ENCODE data around the gene HAPLN2. TPM values are rescaled to one million over a fixed set of nuclear protein-coding genes. Genes with fewer than 3 reads are reported as not detected.

The HAPLN2 gene
- total and polyA plus RNA-seq, 2 donors (not counting 1 experiment from before 2014, with no cell fraction given) = 0.13 TPM; not detected in 1

DNA sequence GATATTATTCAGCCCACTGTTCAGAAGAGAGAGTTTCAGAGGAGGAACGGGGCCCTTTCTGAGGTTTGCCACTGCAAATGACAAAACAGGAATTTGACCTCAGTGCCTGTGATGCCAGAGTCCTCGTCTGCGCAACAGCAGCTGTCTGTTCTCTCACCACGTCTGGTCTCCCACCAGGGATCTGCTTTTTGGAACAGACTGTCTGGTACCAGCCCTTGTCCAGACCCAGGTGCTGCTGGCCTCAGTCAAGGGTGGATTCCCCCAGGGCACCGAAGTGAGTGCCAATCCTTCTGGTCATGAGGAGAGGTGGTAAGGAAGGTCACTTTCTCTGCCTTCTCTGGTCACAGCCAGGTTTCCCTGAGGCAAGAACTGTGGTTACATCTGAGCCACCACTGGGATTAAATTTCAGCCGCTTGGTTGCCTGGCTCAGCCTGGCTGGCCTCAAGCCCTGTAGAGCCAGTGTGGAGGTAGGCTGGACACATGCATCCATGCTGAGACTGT is 20.4 kb downstream of the HAPLN2 start:
- H3K36me3 ChIP-seq (replicated peaks in 1 of 2; ENCODE audit: control extremely low read depth in 1 of 2, control insufficient read depth in 1 of 2, extremely low read depth in 1 of 2, insufficient read depth in 2 of 2, low read length in 1 of 2) = no peaks in the 10 kb centered on the region
- ATAC-seq (ENCODE audit: low read depth) (no peak), DNase-seq (no peak)
- no peaks in the 10 kb centered on the region for H4K20me1 ChIP-seq (ENCODE audit: control insufficient read depth, insufficient read depth, low read length, poor library complexity, severe bottlenecking)
- H3K4me3 Mint-ChIP-seq = no peak overlapping the region
- no peaks in the 10 kb centered on the region for H3K79me2 ChIP-seq (ENCODE audit: control insufficient read depth, insufficient read depth, low read length)
- peaks cover 23% of the 10 kb centered on the region for H3K4me1 Mint-ChIP-seq
- no peak overlapping the region for H3K27ac ChIP-seq (ENCODE audit: low read length in 2 of 2)
- no peak overlapping the region for H3K9ac ChIP-seq (ENCODE audit: low read length)
- H3K4me2 ChIP-seq (replicated peaks; ENCODE audit: low read depth, low read length, poor library complexity, severe bottlenecking) = no peak overlapping the region
- no peak overlapping the region for H2AFZ ChIP-seq (ENCODE audit: insufficient read depth, low read depth, low read length, poor library complexity, severe bottlenecking)
- WGBS (ENCODE audit: insufficient coverage) = 63% methylated on average over 6 of the region's 6 CpGs
- H3K9me3 Mint-ChIP-seq (ENCODE audit: insufficient read depth) = no peaks in the 10 kb centered on the region
- ChIA-PET POLR2A (no interaction called here), CTCF (interaction anchor here (1.8 kb wide), 1 partner anchor 9 kb away, joined by 4 read pairs; no protein-coding TSS in a partner anchor)
- H3K4me1 ChIP-seq (ENCODE audit: control insufficient read depth in 2 of 2, insufficient read depth in 2 of 2, low read length in 2 of 2) = peaks cover 24 to 28% of the 10 kb centered on the region in 2 donors
- no peak overlapping the region for H3K4me3 ChIP-seq (ENCODE audit: control extremely low read depth in 1 of 5, extremely low read depth in 1 of 5, insufficient read depth in 1 of 5, low read depth in 2 of 5, low read length in 4 of 5)
- peaks cover 0 to 6% (median 0%) of the 10 kb centered on the region in 3 donors for H3K9me3 ChIP-seq (ENCODE audit: control extremely low read depth in 1 of 3, control insufficient read depth in 2 of 3, insufficient read depth in 1 of 3, low read length in 2 of 3)
- H3K27ac Mint-ChIP-seq = no peak overlapping the region
- intact Hi-C loops (cut with micrococcal nuclease) = loop anchor here (2.0 kb wide), 1 partner anchor 17 kb away; no protein-coding TSS in a partner anchor
- H3K27me3 Mint-ChIP-seq = peaks cover 76% of the 10 kb centered on the region
- TF ChIP-seq, protein P1, sequence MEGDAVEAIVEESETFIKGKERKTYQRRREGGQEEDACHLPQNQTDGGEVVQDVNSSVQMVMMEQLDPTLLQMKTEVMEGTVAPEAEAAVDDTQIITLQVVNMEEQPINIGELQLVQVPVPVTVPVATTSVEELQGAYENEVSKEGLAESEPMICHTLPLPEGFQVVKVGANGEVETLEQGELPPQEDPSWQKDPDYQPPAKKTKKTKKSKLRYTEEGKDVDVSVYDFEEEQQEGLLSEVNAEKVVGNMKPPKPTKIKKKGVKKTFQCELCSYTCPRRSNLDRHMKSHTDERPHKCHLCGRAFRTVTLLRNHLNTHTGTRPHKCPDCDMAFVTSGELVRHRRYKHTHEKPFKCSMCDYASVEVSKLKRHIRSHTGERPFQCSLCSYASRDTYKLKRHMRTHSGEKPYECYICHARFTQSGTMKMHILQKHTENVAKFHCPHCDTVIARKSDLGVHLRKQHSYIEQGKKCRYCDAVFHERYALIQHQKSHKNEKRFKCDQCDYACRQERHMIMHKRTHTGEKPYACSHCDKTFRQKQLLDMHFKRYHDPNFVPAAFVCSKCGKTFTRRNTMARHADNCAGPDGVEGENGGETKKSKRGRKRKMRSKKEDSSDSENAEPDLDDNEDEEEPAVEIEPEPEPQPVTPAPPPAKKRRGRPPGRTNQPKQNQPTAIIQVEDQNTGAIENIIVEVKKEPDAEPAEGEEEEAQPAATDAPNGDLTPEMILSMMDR (IDR thresholded peaks at IDR 0.05) = no peak
- no peak for TF ChIP-seq EZH2 (IDR thresholded peaks at IDR 0.05; ENCODE audit: borderline replicate concordance, insufficient read depth, low read depth, low read length, poor library complexity, severe bottlenecking)
- peaks cover 0 to 71% (median 44%) of the 10 kb centered on the region in 4 experiments for H3K27me3 ChIP-seq (replicated peaks in 1 of 4; ENCODE audit: control extremely low read depth in 1 of 4, control insufficient read depth in 3 of 4, insufficient read depth in 4 of 4, low read length in 3 of 4)

Measured in B cell (primary cell).